ENCODE measurements around the gene TMED4. TPM values are rescaled to one million over a fixed set of nuclear protein-coding genes. Genes with fewer than 3 reads are reported as not detected.
"Not testable (repeated sequence)": the region's sequence is repeated elsewhere in the genome, so short reads cannot be mapped to it uniquely, and the experiment has no call there.

TMED4 gene
- polyA plus RNA-seq, 1 donor: 169 TPM

GRCh38 chr7:44609829-44610228, 27.8 kb upstream of the TMED4 start:
- no peak for DNase-seq

- DNase-seq: no peak
Observed at GRCh38 chr7:44608916-44609648, 27.1 kb upstream of the TMED4 start.

GRCh38 chr7:44607141-44608068, 25.4 kb upstream of the TMED4 start:
- DNase-seq: no peak

- DNase-seq: peak; percentile 98
Observed at GRCh38 chr7:44606341-44607140, 24.5 kb upstream of the TMED4 start, which contains the start of gene OGDH. TSS of gene OGDH (plus strand) at chr7:44606627. CDS start at chr7:44624344, 17,717 bp downstream.

GRCh38 chr7:44604941-44605340, 22.9 kb upstream of the TMED4 start:
- no peak for DNase-seq

- DNase-seq: no peak
Observed at GRCh38 chr7:44603193-44603592, 21.2 kb upstream of the TMED4 start.

- DNase-seq: no peak
Observed at GRCh38 chr7:44602576-44602910, 20.5 kb upstream of the TMED4 start.

GRCh38 chr7:44599222-44599621, 17.2 kb upstream of the TMED4 start:
- no peak for DNase-seq

- DNase-seq: not testable (repeated sequence)
Observed at GRCh38 chr7:44597181-44597580, 15.2 kb upstream of the TMED4 start.

GRCh38 chr7:44595934-44596635, 14.1 kb upstream of the TMED4 start:
- no peak for DNase-seq

- DNase-seq: no peak
Observed at GRCh38 chr7:44590910-44591309, 8.9 kb upstream of the TMED4 start.

- no peak for DNase-seq
Observed at GRCh38 chr7:44587843-44588711, 6.0 kb upstream of the TMED4 start.

- DNase-seq: no peak
Observed at GRCh38 chr7:44583146-44583865, 1.3 kb upstream of the TMED4 start.

- no peak for DNase-seq
Observed at GRCh38 chr7:44580945-44581878, 819 bp downstream of the TMED4 start.

- DNase-seq: no peak
Observed at GRCh38 chr7:44576228-44576627, 5.8 kb downstream of the TMED4 start.

GRCh38 chr7:44575054-44575453, 7.0 kb downstream of the TMED4 start:
- DNase-seq: no peak

GRCh38 chr7:44574287-44574872, 7.7 kb downstream of the TMED4 start:
- DNase-seq: no peak
